GM19328 (cell line): ENCODE results near the gene ZPR1.

Experiments
- ATAC-seq: cut with Tn5 transposase; IDR thresholded peaks from one replicate; pipeline ENCODE4 v1.9.1; 2021; ENCODE audit warnings: mild to moderate bottlenecking, moderate library complexity; ENCODE audit not compliant: unreplicated experiment

The ZPR1 gene

DNA sequence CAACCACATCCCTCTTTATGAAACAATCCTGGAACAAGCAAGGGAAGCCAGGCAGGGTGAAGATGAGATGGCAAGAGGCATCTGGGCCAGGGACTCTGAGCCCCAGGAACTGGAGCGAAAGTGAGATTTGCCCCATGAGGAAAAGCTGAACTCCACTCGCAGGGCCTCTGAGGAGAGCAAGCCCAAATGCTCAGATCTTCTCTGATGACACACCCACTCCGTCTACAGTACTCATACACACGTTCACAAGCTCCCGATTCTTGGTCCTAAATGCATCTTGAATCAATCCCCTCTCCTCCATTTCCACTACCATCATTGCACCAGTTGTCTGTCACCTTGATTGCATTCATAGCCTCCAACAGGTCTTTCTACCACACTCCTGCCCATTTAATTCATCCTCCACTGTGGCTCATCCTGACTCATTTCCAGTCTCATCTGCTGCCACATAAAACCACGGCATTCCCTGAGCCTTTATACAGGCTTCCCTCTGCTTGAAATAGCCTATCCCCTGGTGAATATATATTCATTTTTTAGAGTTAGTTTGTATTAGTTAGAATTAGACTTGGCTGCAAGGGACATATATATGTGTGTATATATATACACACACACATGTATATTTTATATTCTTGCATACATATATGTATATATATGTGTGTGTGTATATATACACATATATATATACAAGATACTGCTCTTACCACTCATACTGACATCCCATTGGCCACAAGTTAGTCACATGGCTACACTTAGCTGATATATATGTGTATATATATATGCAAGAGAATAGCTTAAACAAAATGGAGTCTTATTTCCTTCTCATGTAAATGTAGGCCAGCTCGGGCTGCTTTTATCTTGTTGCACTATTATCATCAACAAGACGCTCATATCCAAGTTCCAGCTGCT, 5.3 kb upstream of the ZPR1 start:
- ATAC-seq, result no peak

DNA sequence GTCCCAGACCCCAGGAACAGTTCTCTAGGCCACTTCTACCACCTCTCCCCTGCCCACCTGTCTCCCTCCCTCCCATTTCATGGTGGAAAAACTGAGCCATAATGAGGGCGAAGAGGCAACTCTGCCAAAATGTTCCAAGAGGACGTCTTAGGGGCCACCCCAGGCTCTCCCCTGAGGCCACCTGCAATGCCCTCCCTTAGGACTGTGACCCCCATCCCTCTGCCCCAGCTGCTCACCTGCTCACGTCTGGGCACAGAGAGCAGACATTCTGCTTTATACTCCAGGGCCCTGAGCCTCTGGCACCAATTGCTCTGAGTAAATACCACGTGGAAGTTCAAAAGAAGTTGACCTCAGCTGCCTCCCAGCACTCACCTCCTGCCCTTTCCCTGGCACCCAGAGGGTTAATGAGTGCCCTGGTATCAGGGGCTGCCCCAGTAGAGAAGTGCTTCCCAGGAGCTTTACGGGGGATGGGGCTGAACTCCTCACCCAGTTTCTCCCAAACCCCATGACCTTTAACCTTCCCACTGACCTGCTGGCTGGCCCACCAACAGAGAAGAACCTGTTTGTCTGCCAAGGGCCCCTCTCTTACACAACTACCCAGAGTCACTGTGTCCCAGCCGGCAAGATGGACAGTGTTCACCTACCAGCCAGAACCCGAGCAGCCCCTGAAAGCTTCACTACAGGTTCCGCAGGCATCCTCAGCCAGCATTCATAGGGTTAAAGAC, 4.5 kb upstream of the ZPR1 start:
- ATAC-seq, result no peak

DNA sequence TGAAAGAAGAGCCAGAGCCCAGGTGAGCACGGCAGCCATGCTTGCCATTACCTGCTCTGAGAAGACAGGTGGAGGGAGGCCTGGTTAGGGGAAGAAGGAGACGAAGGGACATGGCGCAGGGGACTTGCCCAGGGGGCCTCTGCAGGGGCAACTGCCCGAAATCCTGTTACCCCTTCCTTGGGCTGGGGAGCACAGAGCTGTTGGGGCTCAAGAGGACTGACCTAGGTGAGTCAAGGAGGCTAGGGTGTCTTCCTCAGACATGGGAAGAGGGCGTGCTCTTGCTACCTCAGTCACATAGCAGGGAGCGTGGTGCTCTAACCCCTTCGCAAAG, 4.0 kb upstream of the ZPR1 start, which contains the start of gene APOA5:
TSS of gene APOA5 (minus strand) at position 67 of the 331 bp plus-strand sequence. CDS start at position 48, 19 bp downstream.
- ATAC-seq, result no peak

DNA sequence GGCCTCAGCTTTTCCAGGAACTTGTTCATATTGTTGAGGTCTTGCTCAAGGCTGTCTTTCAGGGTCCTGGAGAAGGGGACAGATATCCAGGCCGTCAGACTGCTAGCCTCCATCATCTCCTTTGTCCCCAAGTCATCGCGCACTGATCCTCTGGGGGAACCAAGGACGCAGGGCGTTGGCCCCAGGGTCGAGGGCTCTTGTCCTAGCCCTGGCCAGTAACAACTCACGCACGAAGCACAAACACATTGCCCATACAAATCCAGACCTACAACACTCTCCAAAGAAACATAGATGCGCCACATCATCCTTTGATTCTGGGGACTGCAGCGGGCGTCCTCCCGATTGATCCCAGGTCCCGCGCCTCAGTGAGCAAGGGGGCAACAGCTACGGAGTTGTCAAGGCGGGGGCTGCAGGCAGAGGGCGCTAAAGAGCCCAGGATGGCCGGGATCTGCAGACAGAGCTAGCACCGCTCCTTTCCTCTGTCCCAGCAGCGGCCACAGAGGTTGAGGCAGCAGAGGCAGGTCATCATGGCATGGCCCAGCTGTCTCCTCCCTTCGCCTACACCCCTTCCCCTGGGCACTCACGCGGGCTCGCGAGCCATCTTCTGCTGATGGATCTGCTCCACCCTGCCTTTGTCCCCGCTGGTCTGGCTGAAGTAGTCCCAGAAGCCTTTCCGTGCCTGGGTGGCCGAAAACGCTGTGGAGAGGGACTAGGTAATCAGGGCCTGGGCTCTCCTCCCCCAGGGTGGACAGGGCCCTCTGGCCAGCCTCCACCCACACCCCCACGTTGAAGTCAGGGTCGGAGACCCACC, 3.4 kb upstream of the ZPR1 start:
- ATAC-seq, result no peak

DNA sequence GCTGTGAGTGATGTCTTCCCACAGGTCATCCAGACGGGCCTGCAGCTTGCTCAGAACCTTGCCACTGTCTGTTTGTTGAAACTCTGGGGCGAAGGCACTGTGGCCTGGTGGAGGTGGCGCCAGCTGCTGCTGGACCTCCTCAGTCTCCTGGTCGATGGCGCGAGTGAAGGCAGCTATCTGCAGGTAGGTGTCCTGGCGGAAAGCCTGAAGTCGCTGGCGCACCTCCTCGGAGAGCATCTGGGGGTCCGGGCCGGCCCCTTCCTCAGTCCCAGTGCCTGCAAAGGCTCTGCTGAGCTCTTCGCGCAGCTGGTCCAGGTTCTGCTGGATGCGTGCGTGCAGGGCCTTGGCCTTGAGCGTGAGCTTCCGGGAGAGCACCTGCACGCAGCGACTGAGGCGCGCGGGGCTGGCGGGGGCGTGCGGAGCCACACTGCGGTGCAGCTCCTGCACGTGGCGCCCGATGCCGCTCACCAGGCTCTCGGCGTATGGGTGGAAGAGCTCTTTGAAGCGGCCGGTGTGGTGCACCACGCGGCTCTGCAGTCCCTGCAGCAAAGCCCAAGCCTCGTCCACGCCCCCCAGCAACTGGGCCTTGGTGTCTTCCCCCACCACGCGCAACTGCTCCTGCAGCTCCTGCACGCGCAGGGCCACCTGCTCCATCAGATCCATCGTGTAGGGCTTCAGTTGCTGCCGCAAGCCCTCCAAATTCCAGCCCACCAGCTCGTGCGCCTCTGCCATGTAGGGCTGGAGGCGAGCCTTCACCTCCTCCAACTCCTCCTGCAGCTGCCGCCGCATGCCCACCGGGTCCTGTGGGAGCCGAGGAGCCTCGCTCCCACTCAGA, 2.6 kb upstream of the ZPR1 start:
- ATAC-seq, result no peak

DNA sequence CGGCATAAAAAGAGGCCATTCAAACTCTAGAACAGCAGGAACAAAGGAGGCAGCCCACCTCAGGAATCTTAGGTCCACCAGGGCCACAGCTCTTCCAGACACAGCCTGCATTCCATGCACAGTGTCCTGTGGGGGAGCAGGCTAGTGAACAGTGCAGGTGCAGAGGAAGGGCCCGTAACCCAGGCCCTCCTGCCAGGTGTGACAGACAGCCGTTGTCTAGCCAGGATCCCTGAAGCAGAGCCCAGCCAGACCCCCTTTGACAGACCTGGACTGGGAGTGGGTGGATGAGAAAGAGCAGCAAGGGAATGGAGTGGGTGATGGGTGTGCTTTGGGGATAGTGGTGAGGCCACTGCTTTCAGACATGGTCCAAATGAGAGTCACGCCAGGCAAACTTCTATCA, 1.2 kb upstream of the ZPR1 start:
- no peak for ATAC-seq

DNA sequence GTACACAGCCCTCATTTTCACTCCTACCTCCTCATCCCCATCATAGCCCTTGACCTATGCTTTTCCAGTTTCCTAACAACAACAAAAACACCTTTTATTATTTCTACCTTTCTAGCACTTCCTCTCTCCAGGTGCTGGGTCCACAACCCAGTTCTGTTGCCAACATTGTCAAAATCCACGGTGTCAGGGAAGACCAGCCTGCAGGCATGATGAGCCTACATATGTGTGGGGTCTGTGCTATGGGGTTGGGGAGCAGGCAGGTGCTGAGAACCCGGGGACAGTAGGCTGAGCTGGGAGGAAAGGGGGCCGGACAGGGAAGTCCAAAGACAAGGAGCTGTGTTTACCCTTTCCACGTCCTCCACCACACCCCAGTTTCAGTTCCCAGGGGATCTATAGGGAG, 711 bp upstream of the ZPR1 start:
- ATAC-seq, result no peak

DNA sequence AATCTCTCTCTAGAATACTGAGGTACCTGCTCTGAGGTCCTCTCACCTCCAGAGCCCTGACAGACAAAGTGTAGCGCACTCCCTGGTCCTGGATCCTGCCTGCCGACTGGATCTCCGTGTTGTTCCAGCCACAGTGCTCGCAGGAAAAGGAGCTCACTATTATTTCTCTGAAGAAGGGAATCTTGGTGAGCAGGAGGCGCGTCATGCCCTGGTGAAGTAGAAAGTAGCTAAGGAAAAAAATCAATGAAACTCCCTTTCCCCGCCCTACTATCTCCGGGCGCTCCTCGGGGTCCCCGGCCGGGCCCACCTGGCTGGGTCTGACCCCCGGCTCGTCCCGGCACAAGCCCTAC, 412 bp downstream of the ZPR1 start:
- no peak for ATAC-seq

DNA sequence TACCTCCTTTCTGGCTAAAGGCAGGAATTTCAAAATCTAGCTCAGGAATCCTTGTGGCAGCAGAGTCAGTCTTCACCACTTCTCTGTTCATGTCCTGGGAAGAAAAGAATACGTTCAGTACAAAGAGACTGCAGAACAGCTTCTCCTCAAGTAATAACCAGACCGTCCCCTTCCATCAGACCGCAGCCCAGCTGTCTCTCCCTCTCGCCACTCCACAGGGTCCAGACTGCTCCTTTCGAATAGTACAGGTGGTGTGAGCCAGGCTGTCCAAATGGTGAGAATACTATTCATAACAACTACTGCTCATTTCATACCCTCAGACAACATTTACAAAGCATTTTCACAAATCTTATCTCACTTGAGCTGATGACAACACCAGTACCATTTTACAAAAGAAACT, 857 bp downstream of the ZPR1 start:
- ATAC-seq, result no peak

DNA sequence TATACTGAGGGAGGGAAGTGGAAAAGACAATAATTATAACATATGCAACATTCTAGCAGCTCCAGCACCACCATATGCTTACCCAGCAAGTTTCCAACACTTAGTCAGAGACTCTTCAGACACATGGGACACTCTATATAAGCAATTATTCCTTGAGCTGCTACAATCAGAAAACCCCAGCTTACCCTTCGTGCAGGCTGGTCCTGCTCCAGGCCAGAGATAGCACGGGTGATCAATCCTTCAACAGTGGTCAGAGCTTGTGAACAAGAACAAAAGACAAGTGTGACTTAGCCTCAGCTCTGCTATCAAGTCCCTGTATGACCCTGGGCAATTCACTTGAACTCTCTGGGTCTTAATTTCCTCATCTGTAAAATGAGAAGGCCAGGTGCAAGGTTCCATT, 1.5 kb downstream of the ZPR1 start:
- ATAC-seq, result no peak

DNA sequence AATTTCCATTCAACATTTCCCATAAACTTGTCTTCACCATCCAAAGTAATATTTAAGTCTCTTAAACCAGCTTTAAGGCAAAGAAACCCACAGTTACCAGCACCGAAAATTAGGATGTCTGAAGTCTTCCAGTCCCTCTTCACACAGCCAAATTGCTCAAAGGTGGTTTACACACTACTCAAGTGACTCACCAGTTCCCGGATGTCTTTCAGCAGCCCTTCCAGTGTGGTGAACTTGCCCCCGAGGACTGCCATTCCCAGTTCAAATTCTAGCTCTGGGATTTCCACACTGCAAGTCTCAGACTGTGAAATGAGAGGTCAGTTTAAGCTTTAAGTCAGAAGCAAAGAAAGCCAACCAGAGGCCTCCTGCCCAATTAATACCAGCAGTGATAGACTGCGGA, 5.1 kb downstream of the ZPR1 start:
- no peak for ATAC-seq

DNA sequence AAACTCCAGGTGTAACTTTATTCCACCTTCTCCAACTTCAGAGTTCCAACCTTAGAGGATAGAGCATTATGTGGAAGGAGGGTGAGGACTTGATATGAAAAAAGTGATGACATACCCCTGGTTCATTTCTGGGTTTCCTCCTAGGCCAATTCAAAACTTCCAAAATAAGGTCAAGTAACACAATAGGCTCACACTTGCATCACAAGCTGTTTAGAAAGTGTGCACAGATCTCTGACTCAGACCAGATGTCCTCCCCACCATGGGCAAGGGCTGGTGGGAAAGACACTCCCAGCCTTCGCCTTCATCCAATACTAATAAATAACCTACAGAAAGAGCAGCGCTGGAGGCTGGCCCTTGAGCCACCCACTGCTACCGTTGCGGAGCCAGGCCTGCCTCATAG, 9.3 kb downstream of the ZPR1 start:
- no peak for ATAC-seq

DNA sequence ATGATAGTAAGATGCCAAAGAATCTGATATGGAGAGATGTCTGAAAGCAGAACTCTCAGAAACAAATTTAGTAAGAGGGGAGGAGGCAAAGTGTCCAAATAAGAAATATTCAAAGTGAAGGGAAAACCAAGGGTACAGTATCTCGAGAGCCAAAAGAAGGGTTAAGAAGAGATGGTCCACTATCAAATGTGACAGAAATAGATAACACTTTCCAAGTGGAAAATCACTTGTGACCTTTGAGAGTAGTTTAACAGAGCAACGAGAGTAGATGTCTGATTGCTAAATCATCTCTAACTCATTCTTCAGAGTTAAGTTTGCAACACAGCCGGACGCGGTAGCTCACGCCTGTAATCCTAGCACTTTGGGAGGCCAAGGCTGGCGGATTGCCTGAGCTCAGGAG, 10.8 kb downstream of the ZPR1 start:
- no peak for ATAC-seq

DNA sequence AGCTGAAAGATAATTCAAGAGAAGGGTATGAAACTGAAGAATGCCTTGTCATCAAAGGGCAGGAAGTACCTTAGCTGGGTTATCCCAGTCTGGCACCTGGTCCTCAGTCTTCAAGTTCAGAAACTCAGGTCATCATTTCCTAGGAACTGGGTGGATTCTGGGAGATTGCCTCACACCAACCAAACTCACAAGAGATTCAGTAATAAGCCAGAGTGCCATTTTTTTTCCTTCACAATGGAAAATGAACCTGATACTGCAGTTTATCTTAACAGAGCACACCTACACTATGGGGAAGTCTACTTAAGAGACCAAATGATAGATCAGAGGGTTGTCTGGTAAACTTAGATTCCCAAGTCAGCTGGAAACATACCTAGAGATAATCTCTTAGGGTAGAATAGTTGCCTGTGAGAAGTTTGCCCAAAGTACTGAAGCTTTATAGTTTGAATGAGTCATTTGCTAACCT, 11.3 kb downstream of the ZPR1 start:
- ATAC-seq, result no peak

DNA sequence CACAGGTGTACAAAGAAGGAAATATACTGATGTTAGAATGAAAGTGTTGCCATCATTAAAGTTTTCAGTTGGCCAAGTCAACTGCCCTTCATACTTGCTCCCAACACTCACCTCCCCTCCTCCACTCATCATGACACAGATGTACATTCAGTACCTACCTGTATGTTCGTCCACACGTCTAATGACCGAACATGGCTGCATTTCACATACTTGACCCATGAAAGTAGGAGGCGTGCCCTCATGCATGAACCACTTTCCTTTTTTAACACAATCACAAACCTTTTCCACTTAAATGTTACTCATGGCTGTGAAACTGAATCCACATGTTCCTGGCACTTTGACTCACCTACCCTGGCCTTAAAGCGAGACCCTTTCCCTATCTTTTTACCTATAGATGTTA, 11.8 kb downstream of the ZPR1 start:
- ATAC-seq, result no peak

DNA sequence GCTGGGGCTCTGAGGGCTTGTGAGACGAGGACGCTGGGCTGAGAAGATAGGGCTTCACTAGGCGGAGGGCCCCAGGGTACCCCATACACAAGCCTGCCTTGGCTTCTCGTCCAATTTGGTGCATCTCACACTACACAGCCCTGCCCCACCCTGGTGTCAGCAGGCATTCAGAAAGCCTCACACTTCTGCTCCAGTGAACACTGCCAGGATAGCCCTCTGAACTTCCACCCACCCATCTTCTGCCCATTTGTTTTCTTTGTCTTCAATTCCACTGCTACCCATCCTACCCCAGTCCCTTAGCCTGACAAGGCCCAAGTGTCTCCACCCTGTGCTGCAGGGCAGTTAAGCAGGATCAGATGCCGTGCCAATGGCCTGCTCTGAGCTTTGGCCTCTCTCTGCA, 13.2 kb downstream of the ZPR1 start:
- no peak for ATAC-seq

DNA sequence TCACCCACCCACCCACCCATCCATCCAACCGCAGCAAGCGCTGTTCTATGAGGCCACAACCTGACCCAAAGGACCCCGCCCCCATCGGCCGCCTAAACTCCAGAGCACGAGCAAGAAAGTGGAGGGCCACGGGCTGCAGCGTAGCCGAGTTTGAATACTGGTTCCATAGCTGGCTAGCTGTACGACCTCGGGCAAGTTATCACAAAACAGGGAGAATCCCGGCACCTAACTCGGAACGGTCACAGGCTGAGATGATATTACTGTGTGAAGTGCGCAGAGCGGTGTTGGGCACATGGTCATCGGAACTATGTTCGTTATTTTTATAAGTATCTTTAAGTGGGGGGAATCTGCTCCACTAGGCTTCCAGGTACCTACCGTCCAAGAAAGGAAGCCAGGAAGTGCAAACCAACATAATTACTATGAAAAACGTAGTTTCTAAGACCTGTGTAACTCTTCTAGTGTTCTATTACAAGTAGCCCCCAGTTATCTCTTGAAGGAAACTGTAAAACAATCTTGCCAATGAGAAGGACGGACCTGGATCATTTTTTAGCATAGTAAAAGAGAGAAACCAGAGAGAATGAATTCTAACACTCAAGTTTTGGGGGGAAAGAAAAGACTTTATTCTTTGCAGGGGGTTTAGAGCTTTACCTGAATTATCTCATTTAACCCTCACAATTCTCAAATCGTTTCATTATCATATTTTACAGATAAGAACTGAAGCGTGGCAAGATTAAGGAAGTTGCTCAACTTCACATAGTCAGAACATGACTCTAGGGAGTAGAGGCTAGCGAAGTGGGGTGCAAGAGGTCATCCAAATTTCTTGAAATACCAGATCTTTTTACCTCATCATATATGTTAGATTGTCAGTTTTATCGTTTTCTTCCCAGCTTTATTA, 14.4 kb downstream of the ZPR1 start:
- ATAC-seq, result peak; percentile 36

DNA sequence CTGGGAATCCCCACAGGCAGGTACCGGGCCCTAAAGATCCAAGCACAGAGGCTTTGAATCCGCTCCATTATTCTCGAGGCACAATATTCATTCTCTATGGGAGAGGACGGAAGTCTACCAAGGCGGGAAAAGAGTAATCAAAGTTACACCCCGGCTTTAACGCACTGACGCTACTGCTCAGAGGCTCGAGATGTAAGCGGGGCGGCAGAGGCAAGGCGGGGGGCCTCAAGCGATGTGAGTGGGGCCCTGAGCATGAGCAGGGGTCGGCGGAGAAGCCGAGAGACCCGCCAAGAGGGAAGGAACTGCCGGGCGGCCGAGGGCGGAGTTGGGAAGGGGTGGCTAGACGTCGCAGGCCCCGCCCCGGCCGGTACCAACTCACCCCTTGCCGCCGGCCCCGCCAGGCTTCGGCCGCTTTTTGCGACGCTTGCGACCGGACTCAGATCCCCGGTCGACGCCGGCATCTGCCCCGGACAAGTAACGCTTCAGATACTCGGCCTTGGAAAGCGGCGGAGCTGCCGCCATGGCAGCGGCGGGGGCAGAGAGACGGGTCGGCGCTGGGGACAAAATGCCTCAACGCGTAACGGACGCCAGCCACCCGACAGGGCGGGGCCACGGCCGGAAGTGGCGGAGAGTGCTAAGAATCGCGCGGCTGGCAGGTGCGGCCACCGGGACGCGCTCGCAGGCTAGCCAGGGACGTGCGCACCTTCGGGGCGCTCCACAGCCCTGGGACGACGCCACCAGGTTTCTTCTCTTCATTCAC, 15.2 kb downstream of the ZPR1 start, which contains the start of gene BUD13:
TSS of gene BUD13 (minus strand) at position 545 of the 760 bp plus-strand sequence. CDS start at position 522, 23 bp downstream.
- peak; percentile 80 for ATAC-seq

DNA sequence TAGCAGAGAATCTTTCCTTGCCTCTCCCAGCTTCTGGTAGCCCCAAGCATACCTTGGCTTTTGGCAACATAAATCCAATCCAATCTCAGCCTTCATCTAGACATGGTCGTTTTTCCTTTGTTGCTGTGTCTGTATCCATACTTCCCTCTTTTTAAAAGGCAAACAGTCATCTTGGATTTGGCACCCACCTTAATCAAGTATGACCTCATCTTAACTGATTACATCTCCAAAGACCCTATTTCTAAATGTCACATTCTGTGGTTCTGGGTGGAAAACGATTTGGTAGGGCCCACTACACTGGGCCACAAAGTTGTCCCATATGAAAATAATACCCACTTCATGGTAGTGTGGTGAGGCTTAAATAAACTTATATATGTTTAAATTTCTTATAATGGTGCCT, 15.9 kb downstream of the ZPR1 start:
- no peak for ATAC-seq
